ENCODE data around the gene UBE2Q2.

DNA sequence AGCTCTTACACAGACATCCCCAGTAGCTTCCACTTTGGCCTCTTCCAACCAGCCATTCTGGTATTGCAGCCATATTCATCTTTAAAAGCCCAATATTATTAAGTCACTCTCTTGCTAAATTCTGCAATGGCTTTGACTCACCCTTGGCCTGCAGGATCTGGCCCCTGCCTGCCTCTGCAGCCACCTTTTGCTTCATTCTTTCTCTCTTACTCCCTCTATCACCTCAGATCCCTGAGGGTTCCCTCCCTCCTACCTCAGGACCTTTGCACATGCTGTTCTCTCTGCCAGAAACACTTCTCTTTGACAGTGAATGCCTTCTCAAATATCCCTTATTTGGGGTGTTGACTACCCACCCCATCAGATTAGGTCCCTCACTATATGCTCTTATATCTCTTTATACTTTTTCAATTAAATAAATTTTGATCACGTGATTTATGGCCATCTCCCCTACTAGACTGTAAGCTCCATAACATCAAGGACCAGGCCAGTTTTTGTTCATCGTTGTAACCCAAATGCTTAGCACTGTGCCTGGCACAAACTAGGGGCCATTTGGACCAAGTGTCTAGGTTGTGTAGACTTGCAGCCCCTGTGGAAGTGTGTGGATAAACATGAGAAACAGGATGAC, 32.3 kb upstream of the UBE2Q2 start:
- TF ChIP-seq POLR2AphosphoS5 (IDR thresholded peaks at IDR 0.05; ENCODE audit: insufficient read depth in 1 of 2, low read depth in 1 of 2), result no peak
- TF ChIP-seq, protein P1, sequence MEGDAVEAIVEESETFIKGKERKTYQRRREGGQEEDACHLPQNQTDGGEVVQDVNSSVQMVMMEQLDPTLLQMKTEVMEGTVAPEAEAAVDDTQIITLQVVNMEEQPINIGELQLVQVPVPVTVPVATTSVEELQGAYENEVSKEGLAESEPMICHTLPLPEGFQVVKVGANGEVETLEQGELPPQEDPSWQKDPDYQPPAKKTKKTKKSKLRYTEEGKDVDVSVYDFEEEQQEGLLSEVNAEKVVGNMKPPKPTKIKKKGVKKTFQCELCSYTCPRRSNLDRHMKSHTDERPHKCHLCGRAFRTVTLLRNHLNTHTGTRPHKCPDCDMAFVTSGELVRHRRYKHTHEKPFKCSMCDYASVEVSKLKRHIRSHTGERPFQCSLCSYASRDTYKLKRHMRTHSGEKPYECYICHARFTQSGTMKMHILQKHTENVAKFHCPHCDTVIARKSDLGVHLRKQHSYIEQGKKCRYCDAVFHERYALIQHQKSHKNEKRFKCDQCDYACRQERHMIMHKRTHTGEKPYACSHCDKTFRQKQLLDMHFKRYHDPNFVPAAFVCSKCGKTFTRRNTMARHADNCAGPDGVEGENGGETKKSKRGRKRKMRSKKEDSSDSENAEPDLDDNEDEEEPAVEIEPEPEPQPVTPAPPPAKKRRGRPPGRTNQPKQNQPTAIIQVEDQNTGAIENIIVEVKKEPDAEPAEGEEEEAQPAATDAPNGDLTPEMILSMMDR (IDR thresholded peaks at IDR 0.05), result no peak

All from vagina (tissue), 2 donors.